ENCODE measurements around the gene CCDC93. TPM values are rescaled to one million over a fixed set of nuclear protein-coding genes. Genes with fewer than 3 reads are reported as not detected.

CCDC93 gene
- total and polyA plus RNA-seq, 10 of the 15 experiments (the other 5 are each of a cell fraction or from before 2014, with no cell fraction given) = 3.6 to 27.2 (median 13.5) TPM

DNA sequence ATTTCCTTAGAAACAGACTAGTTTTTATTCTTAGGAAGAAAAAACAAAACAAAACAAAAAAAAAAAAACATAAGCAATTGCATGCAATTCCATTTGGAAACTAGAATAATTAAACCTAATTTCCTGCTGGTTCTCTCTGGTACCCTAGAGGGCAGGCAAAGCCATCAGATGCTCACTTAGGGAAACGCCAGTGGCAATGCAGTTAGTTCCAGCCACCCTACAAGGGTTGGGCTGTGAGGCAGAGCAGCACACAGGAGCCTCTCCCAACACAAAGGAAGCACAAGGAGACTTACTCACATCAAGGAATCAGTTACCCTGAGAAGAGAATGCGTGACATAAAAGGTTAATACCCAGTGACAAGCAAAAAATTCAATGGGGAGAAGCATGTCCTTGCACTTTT is 28.8 kb downstream of the CCDC93 start:
- ChIA-PET RAD21 (ENCODE audit: unreplicated experiment) (no interaction called here), POLR2A (no interaction called here), SMC1A (ENCODE audit: uncharacterized antibody, unreplicated experiment) (interaction anchor here (1.1 kb wide), 1 partner anchor 199 kb away, joined by 3 read pairs; no protein-coding TSS in a partner anchor), CTCF (interaction anchor here (9.9 kb wide), 1 partner anchor 18 kb away, joined by 92 read pairs; no protein-coding TSS in a partner anchor)
- no peak for FAIRE-seq
- no peak overlapping the region for H2AFZ ChIP-seq (ENCODE audit: control insufficient read depth, low read depth, low read length)
- H3K4me2 ChIP-seq (ENCODE audit: control insufficient read depth, insufficient read depth) = no peak overlapping the region
- peaks cover 0 to 12% of the 10 kb centered on the region in 2 experiments for H3K36me3 ChIP-seq (ENCODE audit: control insufficient read depth in 2 of 2, insufficient read depth in 2 of 2, low read length in 1 of 2)
- 94% methylated on average over 2 of the region's 2 CpGs for WGBS (ENCODE audit: insufficient coverage, insufficient replicate concordance, low lambda C conversion rate, missing lambda C conversion rate)
- no peaks in the 10 kb centered on the region for H3K9me3 ChIP-seq (replicated peaks; ENCODE audit: control insufficient read depth, insufficient read depth, low read length)
- no peaks in the 10 kb centered on the region for H4K20me1 ChIP-seq (ENCODE audit: control insufficient read depth, insufficient read depth)
- no peak overlapping the region for H3K9ac ChIP-seq (ENCODE audit: control insufficient read depth, insufficient read depth, low read length)
- intact Hi-C loops (cut with micrococcal nuclease; ENCODE audit: unreplicated experiment) (no loop called here), in situ Hi-C loops (cut with MboI) (no loop called here)
- no peaks in the 10 kb centered on the region for H3K27me3 ChIP-seq (replicated peaks in 1 of 2; ENCODE audit: control insufficient read depth in 2 of 2, insufficient read depth in 2 of 2, low read length in 1 of 2)
- DNase-seq (ENCODE audit: low read depth, low spot score) = no peak
- H3K27ac ChIP-seq (ENCODE audit: control insufficient read depth, insufficient read depth) = no peak overlapping the region
- no TSS peak for BruUV-seq (replicated peaks)
- no peaks in the 10 kb centered on the region for H3K4me1 ChIP-seq (ENCODE audit: control insufficient read depth, insufficient read depth, low read length)
- ATAC-seq = no peak
- H3K79me2 ChIP-seq (ENCODE audit: control insufficient read depth, insufficient read depth, low read length) = no peaks in the 10 kb centered on the region
- H3K4me3 ChIP-seq = no peak overlapping the region
- TF ChIP-seq SMAD5 (IDR thresholded peaks at IDR 0.05; ENCODE audit: low read depth) (no peak), ZNF384 (IDR thresholded peaks at IDR 0.05; ENCODE audit: borderline replicate concordance, low read depth, low read length) (no peak), RELA (IDR thresholded peaks at IDR 0.05; ENCODE audit: borderline replicate concordance, partially characterized antibody) (no peak), MTA3 (IDR thresholded peaks at IDR 0.05; ENCODE audit: borderline replicate concordance, low read length) (no peak), BMI1 (IDR thresholded peaks at IDR 0.05; ENCODE audit: borderline replicate concordance) (no peak), ATF7 (IDR thresholded peaks at IDR 0.05; ENCODE audit: low read depth) (no peak), CBX5 (IDR thresholded peaks at IDR 0.05; ENCODE audit: low read depth) (no peak), FOXM1 (IDR thresholded peaks at IDR 0.05; ENCODE audit: low read depth, low read length) (no peak), NFYB (IDR thresholded peaks at IDR 0.05; ENCODE audit: insufficient read depth, low read depth, low read length) (no peak), HDAC2 (IDR thresholded peaks at IDR 0.05) (no peak), RAD51 (IDR thresholded peaks at IDR 0.05) (no peak), HDAC6 (IDR thresholded peaks at IDR 0.05; ENCODE audit: unreplicated experiment) (no peak), TCF3 (IDR thresholded peaks at IDR 0.05; ENCODE audit: borderline replicate concordance, insufficient read depth, low read depth, low read length) (no peak), BACH1 (IDR thresholded peaks at IDR 0.05; ENCODE audit: borderline replicate concordance) (no peak), NBN (IDR thresholded peaks at IDR 0.05) (no peak), IRF4 (IDR thresholded peaks at IDR 0.05; ENCODE audit: low read depth, low read length) (no peak)
- TF ChIP-seq, protein P1, sequence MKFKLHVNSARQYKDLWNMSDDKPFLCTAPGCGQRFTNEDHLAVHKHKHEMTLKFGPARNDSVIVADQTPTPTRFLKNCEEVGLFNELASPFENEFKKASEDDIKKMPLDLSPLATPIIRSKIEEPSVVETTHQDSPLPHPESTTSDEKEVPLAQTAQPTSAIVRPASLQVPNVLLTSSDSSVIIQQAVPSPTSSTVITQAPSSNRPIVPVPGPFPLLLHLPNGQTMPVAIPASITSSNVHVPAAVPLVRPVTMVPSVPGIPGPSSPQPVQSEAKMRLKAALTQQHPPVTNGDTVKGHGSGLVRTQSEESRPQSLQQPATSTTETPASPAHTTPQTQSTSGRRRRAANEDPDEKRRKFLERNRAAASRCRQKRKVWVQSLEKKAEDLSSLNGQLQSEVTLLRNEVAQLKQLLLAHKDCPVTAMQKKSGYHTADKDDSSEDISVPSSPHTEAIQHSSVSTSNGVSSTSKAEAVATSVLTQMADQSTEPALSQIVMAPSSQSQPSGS (IDR thresholded peaks at IDR 0.05; ENCODE audit: low read length) = no peak
- TF ChIP-seq, protein P2, sequence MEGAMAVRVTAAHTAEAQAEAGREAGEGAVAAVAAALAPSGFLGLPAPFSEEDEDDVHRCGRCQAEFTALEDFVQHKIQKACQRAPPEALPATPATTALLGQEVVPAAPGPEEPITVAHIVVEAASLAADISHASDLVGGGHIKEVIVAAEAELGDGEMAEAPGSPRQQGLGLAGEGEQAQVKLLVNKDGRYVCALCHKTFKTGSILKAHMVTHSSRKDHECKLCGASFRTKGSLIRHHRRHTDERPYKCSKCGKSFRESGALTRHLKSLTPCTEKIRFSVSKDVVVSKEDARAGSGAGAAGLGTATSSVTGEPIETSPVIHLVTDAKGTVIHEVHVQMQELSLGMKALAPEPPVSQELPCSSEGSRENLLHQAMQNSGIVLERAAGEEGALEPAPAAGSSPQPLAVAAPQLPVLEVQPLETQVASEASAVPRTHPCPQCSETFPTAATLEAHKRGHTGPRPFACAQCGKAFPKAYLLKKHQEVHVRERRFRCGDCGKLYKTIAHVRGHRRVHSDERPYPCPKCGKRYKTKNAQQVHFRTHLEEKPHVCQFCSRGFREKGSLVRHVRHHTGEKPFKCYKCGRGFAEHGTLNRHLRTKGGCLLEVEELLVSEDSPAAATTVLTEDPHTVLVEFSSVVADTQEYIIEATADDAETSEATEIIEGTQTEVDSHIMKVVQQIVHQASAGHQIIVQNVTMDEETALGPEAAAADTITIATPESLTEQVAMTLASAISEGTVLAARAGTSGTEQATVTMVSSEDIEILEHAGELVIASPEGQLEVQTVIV (IDR thresholded peaks at IDR 0.05; ENCODE audit: borderline replicate concordance, partially characterized antibody) = no peak
- TF ChIP-seq, protein P3, sequence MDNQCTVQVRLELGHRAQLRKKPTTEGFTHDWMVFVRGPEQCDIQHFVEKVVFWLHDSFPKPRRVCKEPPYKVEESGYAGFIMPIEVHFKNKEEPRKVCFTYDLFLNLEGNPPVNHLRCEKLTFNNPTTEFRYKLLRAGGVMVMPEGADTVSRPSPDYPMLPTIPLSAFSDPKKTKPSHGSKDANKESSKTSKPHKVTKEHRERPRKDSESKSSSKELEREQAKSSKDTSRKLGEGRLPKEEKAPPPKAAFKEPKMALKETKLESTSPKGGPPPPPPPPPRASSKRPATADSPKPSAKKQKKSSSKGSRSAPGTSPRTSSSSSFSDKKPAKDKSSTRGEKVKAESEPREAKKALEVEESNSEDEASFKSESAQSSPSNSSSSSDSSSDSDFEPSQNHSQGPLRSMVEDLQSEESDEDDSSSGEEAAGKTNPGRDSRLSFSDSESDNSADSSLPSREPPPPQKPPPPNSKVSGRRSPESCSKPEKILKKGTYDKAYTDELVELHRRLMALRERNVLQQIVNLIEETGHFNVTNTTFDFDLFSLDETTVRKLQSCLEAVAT (IDR thresholded peaks at IDR 0.05) = no peak

All from GM12878 (cell line).